Neural cell (in vitro differentiated cells): Measurements from ENCODE around the gene NPIPB9.
"Not testable (repeated sequence)": the region's sequence is repeated elsewhere in the genome, so short reads cannot be mapped to it uniquely, and the experiment has no call there.

Experiments
- CTCF ChIP-seq: fragments of 450-650 bp; IDR thresholded peaks from 2 replicates; pipeline ENCODE4 v1.5.1; 2014; ENCODE audit warnings: antibody characterized with exemption, mild to moderate bottlenecking, moderate library complexity; ENCODE audit not compliant: poor library complexity, severe bottlenecking
- EZH2 ChIP-seq: fragments of 200-600, 300-800 bp; shearing (Covaris generic), sonication (generic); IDR thresholded peaks from 2 replicates; pipeline ENCODE4 v1.6.1; 2014; ENCODE audit warnings: antibody characterized with exemption, low read length, borderline replicate concordance, mild to moderate bottlenecking; ENCODE audit not compliant: insufficient read depth, poor library complexity, severe bottlenecking
- POLR2AphosphoS5 ChIP-seq: IDR thresholded peaks from 2 replicates; pipeline ENCODE4 v1.6.1; 2012
- REST ChIP-seq: IDR thresholded peaks from 2 replicates; pipeline ENCODE4 v1.6.1; 2012; ENCODE audit warnings: borderline replicate concordance

GRCh38 chr16:28741295-28741694, 10.3 kb upstream of the NPIPB9 start:
- not testable (repeated sequence) for TF ChIP-seq CTCF, POLR2AphosphoS5, EZH2, REST
